ENCODE measurements around the gene ZNF862. TPM values are rescaled to one million over a fixed set of nuclear protein-coding genes. Genes with fewer than 3 reads are reported as not detected.

The ZNF862 gene
- total RNA-seq, 1 experiment from 2014 or later = 1.9 TPM

GRCh38 chr7:149866779-149867447, 28.7 kb downstream of the ZNF862 start:
- no peaks in the 10 kb centered on the region for H3K4me1 Mint-ChIP-seq
- no peak for TF ChIP-seq CTCF (conservative IDR thresholded peaks at IDR 0.05)
- WGBS (ENCODE audit: extremely low coverage, insufficient read length, low lambda C conversion rate) = no CpG with 5 or more reads among the region's 11 CpGs

More at GRCh38 chr7:149866779-149867447, 28.7 kb downstream of the ZNF862 start:
- no peak overlapping the region for H3T11ph ChIP-seq (ENCODE audit: low read length)
- H3K9ac ChIP-seq (ENCODE audit: extremely low read depth, insufficient read length, low read length) = no peak overlapping the region
- H2BK15ac ChIP-seq (ENCODE audit: low read depth, low read length) = no peak overlapping the region
- Mint-ChIP-seq H3K4me3 (no peak overlapping the region; a peak in 1 of 5 replicates), H3K9me3 (no peaks in the 10 kb centered on the region), H3K27ac (peak overlapping the region in 1 of 3 experiments; percentile 15; a peak in 1 of 7 replicates), H3K27me3 (ENCODE audit: low read depth) (peaks cover 19% of the 10 kb centered on the region), H3K36me3 (ENCODE audit: insufficient read depth in 1 of 3, low read depth in 3 of 3) (no peaks in the 10 kb centered on the region)
- H2BK12ac ChIP-seq (ENCODE audit: insufficient read length, low read depth, low read length) = no peak overlapping the region
- no peaks in the 10 kb centered on the region for H3K23me2 ChIP-seq (ENCODE audit: insufficient read length, low read depth, low read length, poor library complexity, severe bottlenecking)
- H3K4me1 ChIP-seq (ENCODE audit: insufficient read depth, low read length) = no peaks in the 10 kb centered on the region
- DNase-seq = no peak
- H2AK5ac ChIP-seq (ENCODE audit: insufficient read length, low read length) = no peak overlapping the region
- no peak overlapping the region for H4K8ac ChIP-seq (replicated peaks; ENCODE audit: insufficient read length, low read depth, low read length)
- H2BK20ac ChIP-seq (ENCODE audit: low read depth, low read length, poor library complexity, severe bottlenecking) = no peak overlapping the region
- no peak overlapping the region for H3K4me2 ChIP-seq (ENCODE audit: insufficient read depth, insufficient read length, low read length)
- H3K56ac ChIP-seq (ENCODE audit: insufficient read length, low read depth, low read length) = no peak overlapping the region
- H4K5ac ChIP-seq (ENCODE audit: insufficient read length, low read depth, low read length) = no peak overlapping the region
- no peaks in the 10 kb centered on the region for H3K9me3 ChIP-seq (ENCODE audit: control insufficient read depth, low read depth, low read length)
- no peak overlapping the region for H4K91ac ChIP-seq (ENCODE audit: insufficient read length, low read depth, low read length)
- no peak overlapping the region for H3K27ac ChIP-seq (ENCODE audit: insufficient read length, low read depth, low read length)
- no peak overlapping the region for H3K23ac ChIP-seq (ENCODE audit: insufficient read length, low read depth, low read length)
- no peak overlapping the region for H2BK5ac ChIP-seq (ENCODE audit: insufficient read length, low read length)
- H4K20me1 ChIP-seq (ENCODE audit: control insufficient read depth, insufficient read depth, insufficient read length) = no peaks in the 10 kb centered on the region
- H3K27me3 ChIP-seq (ENCODE audit: insufficient read depth, low read length) = no peaks in the 10 kb centered on the region
- H3K79me1 ChIP-seq (ENCODE audit: insufficient read depth, low read depth, low read length, poor library complexity, severe bottlenecking) = no peaks in the 10 kb centered on the region
- H3K4ac ChIP-seq (ENCODE audit: low read depth, low read length) = no peak overlapping the region
- no peak overlapping the region for H3K18ac ChIP-seq (ENCODE audit: insufficient read length, low read depth, low read length)
- H2BK120ac ChIP-seq (ENCODE audit: low read depth, low read length, poor library complexity, severe bottlenecking) = no peak overlapping the region
- no peaks in the 10 kb centered on the region for H3K79me2 ChIP-seq (ENCODE audit: insufficient read depth, low read length)
- H2AFZ ChIP-seq (ENCODE audit: low read length) = no peak overlapping the region
- H3K14ac ChIP-seq (ENCODE audit: insufficient read depth, low read length) = no peak overlapping the region

All from H9 (cell line).